Small intestine (tissue), 7 donors: ENCODE measurements around the gene GRIA4. TPM values are rescaled to one million over a fixed set of nuclear protein-coding genes. Genes with fewer than 3 reads are reported as not detected.
A peak's percentile ranks its signal among the peaks of the same experiment; 100 is the strongest.

Experiments used
- DNase-seq, 2 donors: peaks; one replicate each; pipeline versions ENCODE4 v3.0.0 to v3.0.0-alpha.2; 2013
- FAIRE-seq: peaks from 2 replicates; lab custom pipeline; 2012; peaks lifted over from hg19 to GRCh38; lab: Jason Lieb, UNC
- H3K27ac ChIP-seq, 3 donors: one replicate each; pipeline ENCODE4 v1.5.1; 2013; ENCODE audit warnings: low read length in 2 of 3, mild to moderate bottlenecking in 2 of 3, control low read depth in 1 of 3, inconsistent platforms in 1 of 3, low read depth in 1 of 3, moderate library complexity in 1 of 3
- H3K27me3 ChIP-seq, 3 donors: one replicate each; pipeline ENCODE4 v1.6.1; 2013; ENCODE audit warnings: low read length in 3 of 3, inconsistent platforms in 1 of 3; ENCODE audit not compliant: control insufficient read depth in 3 of 3, insufficient read depth in 3 of 3
- H3K36me3 ChIP-seq, 3 donors: one replicate each; pipeline ENCODE4 v1.6.1; 2013; ENCODE audit warnings: low read length in 3 of 3, inconsistent platforms in 1 of 3, low read depth in 1 of 3, mild to moderate bottlenecking in 1 of 3, moderate library complexity in 1 of 3; ENCODE audit not compliant: control insufficient read depth in 3 of 3, insufficient read depth in 2 of 3
- H3K4me1 ChIP-seq, 3 donors: one replicate each; pipeline ENCODE4 v1.6.1; 2013; ENCODE audit warnings: low read length in 2 of 3, inconsistent platforms in 1 of 3, low read depth in 1 of 3, mild to moderate bottlenecking in 1 of 3, moderate library complexity in 1 of 3; ENCODE audit not compliant: control insufficient read depth in 3 of 3, insufficient read depth in 2 of 3
- H3K4me3 ChIP-seq, 3 donors: one replicate each; pipeline ENCODE4 v1.5.1; 2013; ENCODE audit warnings: low read length in 3 of 3, control low read depth in 1 of 3, inconsistent platforms in 1 of 3, low read depth in 1 of 3, mild to moderate bottlenecking in 1 of 3, moderate library complexity in 1 of 3
- H3K9me3 ChIP-seq, 2 donors: one replicate each; pipeline ENCODE4 v1.6.1; 2013; ENCODE audit warnings: low read depth in 1 of 2, low read length in 1 of 2; ENCODE audit not compliant: control insufficient read depth in 2 of 2, insufficient read depth in 1 of 2
- WGBS, 3 donors: extraction: QIAGEN DNeasy Blood & Tissue Kit; methylation state at CpG; one replicate each; pipeline ENCODE4 v1.1.7; 2013; 5-methylcytosine and 5-hydroxymethylcytosine counted together
- polyA plus RNA-seq, 4 donors: library from polyadenylated mRNA; stranded (reverse) in 3 of 4; unstranded in 1 of 4; fragments of 200-250 nt in 3 of 4; fragments of 120-200 nt in 1 of 4; gene quantifications; one replicate each; pipeline versions ENCODE4 v1.2.1 to v1.2.3, GENCODE V29; 2013
- donor health status: healthy with polysubstance abuse.
- donor health status: control.
- donor health status: control.
- donor health status: Bipolar disorder and iron deficiency.
- donor health status: healthy.

The GRIA4 gene
- polyA plus RNA-seq, 4 donors: 0.34 to 22.9 TPM; not detected in 2

GRCh38 chr11:105738986-105739795, 129.3 kb downstream of the GRIA4 start:
- FAIRE-seq (no peak), DNase-seq (no peak)
- Histone ChIP-seq H3K4me3 (no peak overlapping the region), H3K36me3 (no peaks in the 10 kb centered on the region), H3K9me3 (no peaks in the 10 kb centered on the region), H3K27ac (no peak overlapping the region), H3K4me1 (peaks cover 0 to 1% (median 0%) of the 10 kb centered on the region in 3 donors), H3K27me3 (no peaks in the 10 kb centered on the region)
- WGBS, 3 donors: 77 to 90% (median 85%) methylated on average over 5 of the region's 5 CpGs

DNA sequence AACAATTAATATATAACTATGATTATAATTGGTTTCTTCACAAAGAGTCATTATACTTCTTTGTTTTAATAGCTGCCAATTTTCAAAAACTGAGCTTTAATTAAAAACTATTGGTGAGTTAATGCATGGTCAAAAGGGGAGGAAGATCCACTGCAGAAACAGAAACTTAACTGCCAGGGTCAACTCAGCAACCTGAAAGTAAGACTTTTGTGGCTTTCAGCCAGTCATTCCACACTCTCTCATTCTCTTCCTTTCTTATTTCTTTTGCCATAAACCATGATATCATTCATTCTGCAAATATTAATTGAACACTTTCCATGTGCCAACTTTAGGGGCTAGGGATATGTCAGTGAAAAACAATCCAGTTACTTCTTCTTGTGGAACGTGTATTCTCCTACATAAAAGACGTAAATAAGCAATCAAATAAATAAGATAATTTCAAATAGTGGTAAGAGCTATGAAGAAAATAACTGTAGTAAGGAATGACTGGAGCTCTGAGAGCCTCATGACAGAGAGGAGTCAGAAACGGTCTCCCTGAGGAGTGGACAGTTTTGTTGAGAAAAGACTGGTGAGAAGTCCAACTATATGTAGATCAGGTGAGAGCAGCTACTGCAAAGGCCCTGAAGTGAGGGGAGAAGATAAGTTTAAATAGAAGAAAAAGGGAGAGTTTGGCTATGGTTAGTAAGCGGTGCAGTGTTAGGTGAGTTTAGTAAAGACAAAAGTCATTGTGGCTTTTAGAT, 130.5 kb downstream of the GRIA4 start:
- FAIRE-seq (no peak), DNase-seq (no peak)
- H3K36me3 ChIP-seq: no peaks in the 10 kb centered on the region
- H3K4me3 ChIP-seq: no peak overlapping the region
- WGBS, 3 donors: 81 to 90% (median 87%) methylated on average over 4 of the region's 4 CpGs
- H3K9me3 ChIP-seq: no peaks in the 10 kb centered on the region
- H3K4me1 ChIP-seq: no peaks in the 10 kb centered on the region
- H3K27ac ChIP-seq: no peak overlapping the region
- H3K27me3 ChIP-seq: no peaks in the 10 kb centered on the region

DNA sequence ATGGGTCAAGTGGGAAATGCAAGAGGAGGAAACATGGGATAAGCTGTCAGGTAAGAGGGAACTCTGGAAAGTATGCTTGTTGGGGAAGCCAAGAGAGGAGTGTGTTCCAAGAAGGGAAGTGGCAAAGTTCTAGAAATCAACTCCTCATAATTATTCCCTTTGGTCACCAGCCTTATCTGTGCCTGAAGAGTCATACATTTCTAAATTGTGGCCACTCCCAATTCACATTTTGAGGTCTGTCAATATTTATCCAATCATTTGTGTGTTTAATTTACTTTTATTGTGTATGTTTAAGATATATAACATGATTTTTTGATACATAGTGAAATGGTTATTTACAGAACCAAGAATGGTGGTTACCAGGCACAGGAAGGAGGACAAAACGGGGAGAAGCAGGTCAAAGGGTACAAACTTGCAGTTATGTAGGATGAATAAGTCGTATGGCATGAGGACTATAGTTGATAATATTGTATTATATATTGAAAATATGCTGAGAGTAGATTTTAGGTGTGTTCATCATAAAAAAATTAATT, 131.7 kb downstream of the GRIA4 start:
- FAIRE-seq: no peak
- no peak overlapping the region for H3K4me3 ChIP-seq
- no peaks in the 10 kb centered on the region for H3K27me3 ChIP-seq
- H3K4me1 ChIP-seq: no peaks in the 10 kb centered on the region
- H3K27ac ChIP-seq: no peak overlapping the region
- no peaks in the 10 kb centered on the region for H3K9me3 ChIP-seq
- H3K36me3 ChIP-seq: no peaks in the 10 kb centered on the region
- 6 to 53% (median 39%) methylated on average over 2 of the region's 2 CpGs for WGBS, 3 donors
- peak; percentile 9 to 59 for DNase-seq

- no peak for FAIRE-seq
- WGBS, 3 donors: 66 to 84% (median 72%) methylated on average over 1 of the region's 1 CpG
- DNase-seq: no peak
These were observed 144.4 kb downstream of the GRIA4 start for GRCh38 chr11:105754260-105754659.

GRCh38 chr11:105754716-105755115, 144.8 kb downstream of the GRIA4 start:
- no peak for FAIRE-seq
- H3K27me3 ChIP-seq: no peaks in the 10 kb centered on the region
- no peak overlapping the region for H3K4me3 ChIP-seq
- 74 to 93% (median 89%) methylated on average over 1 of the region's 1 CpG for WGBS, 3 donors
- no peaks in the 10 kb centered on the region for H3K4me1 ChIP-seq
- H3K36me3 ChIP-seq: no peaks in the 10 kb centered on the region
- DNase-seq: no peak
- H3K27ac ChIP-seq: no peak overlapping the region
- H3K9me3 ChIP-seq: no peaks in the 10 kb centered on the region

More at GRCh38 chr11:105754260-105754659, 144.4 kb downstream of the GRIA4 start:
- no peak overlapping the region for H3K4me3 ChIP-seq
- H3K9me3 ChIP-seq: no peaks in the 10 kb centered on the region
- H3K27me3 ChIP-seq: no peaks in the 10 kb centered on the region
- no peaks in the 10 kb centered on the region for H3K36me3 ChIP-seq
- H3K4me1 ChIP-seq: no peaks in the 10 kb centered on the region
- H3K27ac ChIP-seq: no peak overlapping the region

DNA sequence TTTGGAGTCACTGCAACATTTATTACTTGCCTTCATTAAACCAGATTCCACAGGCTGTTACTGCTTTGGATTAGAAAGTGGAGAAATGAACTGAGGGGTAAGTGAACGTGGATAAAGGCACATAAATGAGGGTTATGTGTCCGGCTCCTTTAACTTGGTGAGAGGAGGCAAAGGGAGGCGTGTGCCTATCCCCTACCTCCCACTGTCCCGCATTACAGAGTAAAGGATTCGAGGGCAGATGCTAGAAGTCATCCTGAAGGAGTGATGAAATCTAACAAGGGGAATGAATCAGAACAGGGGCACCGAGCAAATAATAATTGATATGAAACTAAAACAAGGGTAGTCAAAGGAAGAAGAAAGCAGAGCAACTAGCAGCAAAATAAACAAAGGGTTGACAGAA, 147.2 kb downstream of the GRIA4 start:
- WGBS, 3 donors: 65 to 76% (median 66%) methylated on average over 6 of the region's 6 CpGs

GRCh38 chr11:105763594-105763993, 153.7 kb downstream of the GRIA4 start:
- WGBS, 3 donors: 81 to 88% (median 86%) methylated on average over 2 of the region's 2 CpGs
- no peaks in the 10 kb centered on the region for H3K36me3 ChIP-seq
- H3K9me3 ChIP-seq: no peaks in the 10 kb centered on the region
- H3K4me3 ChIP-seq: no peak overlapping the region
- no peaks in the 10 kb centered on the region for H3K27me3 ChIP-seq
- no peak overlapping the region for H3K27ac ChIP-seq
- H3K4me1 ChIP-seq: no peaks in the 10 kb centered on the region
- DNase-seq (no peak), FAIRE-seq (no peak)

More for the DNA sequence above, 147.2 kb downstream of the GRIA4 start:
- FAIRE-seq: no peak
- H3K27ac ChIP-seq: no peak overlapping the region
- H3K9me3 ChIP-seq: no peaks in the 10 kb centered on the region
- no peaks in the 10 kb centered on the region for H3K4me1 ChIP-seq
- H3K4me3 ChIP-seq: no peak overlapping the region
- no peak for DNase-seq
- H3K27me3 ChIP-seq: no peaks in the 10 kb centered on the region
- no peaks in the 10 kb centered on the region for H3K36me3 ChIP-seq

- Histone ChIP-seq H3K27ac (no peak overlapping the region), H3K36me3 (no peaks in the 10 kb centered on the region), H3K4me3 (no peak overlapping the region), H3K4me1 (no peaks in the 10 kb centered on the region), H3K27me3 (no peaks in the 10 kb centered on the region), H3K9me3 (no peaks in the 10 kb centered on the region)
- FAIRE-seq (no peak), DNase-seq (no peak)
These were observed 158.1 kb downstream of the GRIA4 start for GRCh38 chr11:105767931-105768330.
